HEK293T (cell line): ENCODE results near the gene AGPAT3.

Experiments used
- ARNT ChIP-seq: fragments of 450-650 bp; IDR thresholded peaks from 2 replicates; pipeline ENCODE4 v1.6.1; 2017; ENCODE audit warnings: mild to moderate bottlenecking
- BHLHE40 ChIP-seq: fragments of 450-650 bp; IDR thresholded peaks from 2 replicates; pipeline ENCODE4 v1.6.1; 2016; ENCODE audit warnings: mild to moderate bottlenecking, moderate library complexity, borderline replicate concordance
- CTBP1 ChIP-seq: fragments of 450-650 bp; IDR thresholded peaks from 2 replicates; pipeline ENCODE4 v1.6.1; 2016; ENCODE audit warnings: borderline replicate concordance
- ELF4 ChIP-seq: fragments of 450-650 bp; IDR thresholded peaks from 2 replicates; pipeline ENCODE4 v1.6.1; 2017; ENCODE audit warnings: antibody characterized with exemption
- FOXA1 ChIP-seq: fragments of 450-650 bp; IDR thresholded peaks from 2 replicates; pipeline ENCODE4 v1.6.1; 2016; ENCODE audit warnings: mild to moderate bottlenecking
- FOXK2 ChIP-seq: fragments of 450-650 bp; IDR thresholded peaks from 2 replicates; pipeline ENCODE4 v1.6.1; 2016; ENCODE audit warnings: mild to moderate bottlenecking
- FOXM1 ChIP-seq: fragments of 450-650 bp; IDR thresholded peaks from 2 replicates; pipeline ENCODE4 v1.6.1; 2017; ENCODE audit warnings: mild to moderate bottlenecking, borderline replicate concordance
- HDGF ChIP-seq: fragments of 450-650 bp; IDR thresholded peaks from 2 replicates; pipeline ENCODE4 v1.6.1; 2017; ENCODE audit warnings: antibody characterized with exemption, borderline replicate concordance
- L3MBTL2 ChIP-seq: fragments of 450-650 bp; conservative IDR thresholded peaks from 2 replicates; pipeline ENCODE4 v1.6.1; 2016; ENCODE audit warnings: mild to moderate bottlenecking
- SP1 ChIP-seq: fragments of 450-650 bp; IDR thresholded peaks from 2 replicates; pipeline ENCODE4 v1.6.1; 2017
- SUZ12 ChIP-seq: fragments of 450-650 bp; IDR thresholded peaks from 2 replicates; pipeline ENCODE4 v1.6.1; 2016; ENCODE audit warnings: mild to moderate bottlenecking
- TF ChIP-seq, protein P1 (sequence below): fragments of 450-650 bp; IDR thresholded peaks from 2 replicates; pipeline ENCODE4 v1.6.1; 2016

DNA sequence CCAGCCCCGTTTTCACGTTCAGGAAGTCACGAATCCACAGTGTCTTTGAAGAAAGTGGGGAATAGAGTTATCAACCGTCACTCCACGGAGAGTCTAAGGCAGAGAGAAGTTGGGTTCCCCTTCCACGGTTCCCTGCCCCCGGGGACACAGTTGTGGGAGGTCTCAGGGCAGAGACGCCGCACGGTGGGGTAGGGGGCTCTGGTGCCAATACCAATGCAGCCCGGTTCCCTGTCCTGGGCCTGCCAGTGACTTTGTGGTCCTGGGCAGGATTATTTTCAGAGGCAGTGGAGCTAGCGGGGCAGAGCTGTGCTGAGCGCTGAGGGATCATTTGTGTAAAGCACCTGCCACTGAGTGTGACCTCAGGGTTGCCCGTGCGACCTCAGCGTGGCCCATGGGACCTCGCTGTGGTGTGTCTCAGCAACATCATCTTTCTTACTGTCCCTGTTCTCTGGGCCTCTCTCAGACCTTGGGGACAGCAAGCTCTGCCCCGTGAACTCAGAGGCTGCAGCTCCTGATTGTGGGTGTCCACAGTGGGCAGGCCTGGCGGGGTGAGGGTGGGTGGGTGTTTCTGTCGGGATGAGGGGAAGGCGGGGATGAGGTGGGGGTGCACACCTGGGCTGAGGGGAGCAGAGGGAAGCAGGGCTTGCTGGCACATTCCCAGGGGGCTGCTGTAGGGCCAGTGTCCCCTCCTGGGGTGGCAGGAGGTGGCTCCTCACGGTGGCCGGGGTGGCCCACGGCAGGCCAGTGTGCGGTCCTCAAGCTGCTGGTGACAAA, 65.2 kb downstream of the AGPAT3 start:
- no peak for TF ChIP-seq SP1
- no peak for TF ChIP-seq FOXM1
- no peak for TF ChIP-seq SUZ12
- no peak for TF ChIP-seq FOXK2
- TF ChIP-seq L3MBTL2, result no peak
- no peak for TF ChIP-seq ARNT
- TF ChIP-seq CTBP1, result no peak
- TF ChIP-seq ELF4, result no peak
- TF ChIP-seq BHLHE40, result no peak
- TF ChIP-seq FOXA1, result no peak
- TF ChIP-seq, protein P1, sequence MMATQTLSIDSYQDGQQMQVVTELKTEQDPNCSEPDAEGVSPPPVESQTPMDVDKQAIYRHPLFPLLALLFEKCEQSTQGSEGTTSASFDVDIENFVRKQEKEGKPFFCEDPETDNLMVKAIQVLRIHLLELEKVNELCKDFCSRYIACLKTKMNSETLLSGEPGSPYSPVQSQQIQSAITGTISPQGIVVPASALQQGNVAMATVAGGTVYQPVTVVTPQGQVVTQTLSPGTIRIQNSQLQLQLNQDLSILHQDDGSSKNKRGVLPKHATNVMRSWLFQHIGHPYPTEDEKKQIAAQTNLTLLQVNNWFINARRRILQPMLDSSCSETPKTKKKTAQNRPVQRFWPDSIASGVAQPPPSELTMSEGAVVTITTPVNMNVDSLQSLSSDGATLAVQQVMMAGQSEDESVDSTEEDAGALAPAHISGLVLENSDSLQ, result no peak
- TF ChIP-seq HDGF, result no peak
